Hepatocyte (in vitro differentiated cells): ENCODE measurements around the gene FRMD3. TPM values are rescaled to one million over a fixed set of nuclear protein-coding genes. Genes with fewer than 3 reads are reported as not detected.

ENCODE experiments used
- DNase-seq: peaks from one replicate; pipeline ENCODE4 v3.0.0-alpha.2; 2016; ENCODE audit warnings: low spot score
- H2AFZ ChIP-seq: fragments of 200-600 bp; sonication (generic); 2 replicates; pipeline ENCODE4 v1.6.0; 2016; ENCODE audit warnings: antibody characterized with exemption, mild to moderate bottlenecking
- H3K27ac ChIP-seq: fragments of 200-600 bp; sonication (generic); 2 replicates; pipeline ENCODE4 v1.5.1; 2016; ENCODE audit warnings: mild to moderate bottlenecking
- H3K27me3 ChIP-seq: fragments of 200-600 bp; sonication (generic); 2 replicates; pipeline ENCODE4 v1.6.1; 2016
- H3K36me3 ChIP-seq: fragments of 200-600 bp; sonication (generic); replicated peaks from 2 replicates; pipeline ENCODE4 v1.5.1; 2016; ENCODE audit warnings: low read depth; ENCODE audit not compliant: insufficient read depth
- H3K4me1 ChIP-seq: fragments of 200-600 bp; sonication (generic); 2 replicates; pipeline ENCODE4 v1.5.1; 2016; ENCODE audit warnings: mild to moderate bottlenecking, moderate library complexity; ENCODE audit not compliant: insufficient read depth
- H3K4me2 ChIP-seq: fragments of 200-600 bp; sonication (generic); 2 replicates; pipeline ENCODE4 v1.6.0; 2016
- H3K4me3 ChIP-seq: fragments of 200-600 bp; sonication (generic); 2 replicates; pipeline ENCODE4 v1.5.1; 2016; ENCODE audit warnings: mild to moderate bottlenecking
- H3K79me2 ChIP-seq: fragments of 200-600 bp; sonication (generic); 2 replicates; pipeline ENCODE4 v1.6.0; 2017; ENCODE audit warnings: mild to moderate bottlenecking
- H3K9me2 ChIP-seq: fragments of 200-600 bp; sonication (generic); replicated peaks from 2 replicates; pipeline ENCODE4 v1.6.0; 2017; ENCODE audit warnings: mild to moderate bottlenecking; ENCODE audit not compliant: insufficient read depth
- H3K9me3 ChIP-seq: fragments of 200-600 bp; sonication (generic); 2 replicates; pipeline ENCODE4 v1.5.1; 2016; ENCODE audit warnings: low read depth, mild to moderate bottlenecking
- H4K20me1 ChIP-seq: fragments of 200-600 bp; sonication (generic); 2 replicates; pipeline ENCODE4 v1.6.0; 2016; ENCODE audit warnings: mild to moderate bottlenecking; ENCODE audit not compliant: insufficient read depth, poor library complexity, severe bottlenecking
- EZH2 ChIP-seq: fragments of 200-600 bp; sonication (generic); IDR thresholded peaks from 2 replicates; pipeline ENCODE4 v1.6.1; 2016; ENCODE audit warnings: antibody characterized with exemption, mild to moderate bottlenecking, borderline replicate concordance
- EZH2phosphoT487 ChIP-seq: fragments of 200-600 bp; sonication (generic); IDR thresholded peaks from one replicate; pipeline ENCODE4 v1.6.1; 2018; ENCODE audit warnings: antibody characterized with exemption, mild to moderate bottlenecking, low read depth, moderate library complexity; ENCODE audit not compliant: unreplicated experiment, severe bottlenecking
- WGBS: methylation state at CpG from one replicate; pipeline ENCODE4 v1.1.6; 2016; ENCODE audit warnings: low lambda C conversion rate; ENCODE audit errors: missing lambda C conversion rate; 5-methylcytosine and 5-hydroxymethylcytosine counted together
- polyA plus RNA-seq: library from polyadenylated mRNA; unstranded; fragments of >200 nt; fragmentation: Nextera tagmentation; extraction: Ambion mirVana; gene quantifications from 2 replicates; pipeline ENCODE4 v1.2.1, GENCODE V29; 2016
- total RNA-seq: library from RNA; depleted of rRNA; stranded (reverse); fragments of >200 nt; gene quantifications from 2 replicates; pipeline ENCODE4 v1.2.3, GENCODE V29; 2014
- TF ChIP-seq, protein P1 (sequence below): fragments of 200-600 bp; sonication (generic); IDR thresholded peaks from 2 replicates; pipeline ENCODE4 v1.5.1; 2016; ENCODE audit warnings: antibody characterized with exemption, mild to moderate bottlenecking; ENCODE audit not compliant: poor library complexity

Gene FRMD3
- total and polyA plus RNA-seq, 2 experiments from 2014 or later: 3.9 to 7.0 TPM

DNA sequence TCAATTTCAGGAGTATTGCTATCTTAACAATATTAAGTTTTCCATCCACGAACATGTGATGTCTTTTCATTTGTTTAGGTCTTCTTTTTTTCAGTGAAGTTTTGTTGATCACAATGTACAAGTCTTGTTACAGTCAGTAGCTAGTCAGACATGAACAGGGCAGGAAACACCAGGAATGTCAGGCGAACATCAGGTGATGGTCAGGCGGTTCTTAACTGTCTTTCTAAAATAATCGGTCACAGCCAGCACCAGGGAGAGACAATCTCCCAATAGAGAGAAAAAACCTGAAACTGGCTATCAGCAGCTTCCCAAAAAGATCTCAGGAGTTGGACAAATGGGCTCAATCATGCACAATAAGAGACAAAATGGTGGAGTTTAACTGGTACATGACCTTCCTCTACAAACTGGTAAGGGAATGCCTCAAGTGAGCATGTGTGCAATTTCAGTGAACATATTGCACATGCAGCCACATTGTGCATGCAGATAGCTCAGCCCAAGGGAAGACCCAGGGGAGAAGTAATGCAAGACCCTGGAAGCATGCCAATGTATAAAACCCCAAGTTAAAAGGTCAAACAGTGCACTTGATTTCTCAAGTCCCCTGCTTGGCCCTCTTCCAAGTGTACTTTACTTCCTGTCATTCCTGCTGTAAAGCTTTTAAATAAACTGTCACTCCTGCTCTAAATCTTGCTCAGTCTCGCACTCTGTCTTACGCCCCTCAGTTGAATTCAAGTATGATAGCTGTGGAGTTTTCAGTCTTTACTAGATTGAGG lies 299.1 kb downstream of the FRMD3 start:
- H3K9me3 ChIP-seq: no peaks in the 10 kb centered on the region
- no peak overlapping the region for H3K4me2 ChIP-seq
- H2AFZ ChIP-seq: no peak overlapping the region
- H3K27me3 ChIP-seq: no peaks in the 10 kb centered on the region
- no peaks in the 10 kb centered on the region for H3K9me2 ChIP-seq
- H4K20me1 ChIP-seq: no peaks in the 10 kb centered on the region
- peak; percentile 34 for DNase-seq
- H3K79me2 ChIP-seq: no peaks in the 10 kb centered on the region
- TF ChIP-seq EZH2 (no peak), EZH2phosphoT487 (no peak)
- TF ChIP-seq, protein P1, sequence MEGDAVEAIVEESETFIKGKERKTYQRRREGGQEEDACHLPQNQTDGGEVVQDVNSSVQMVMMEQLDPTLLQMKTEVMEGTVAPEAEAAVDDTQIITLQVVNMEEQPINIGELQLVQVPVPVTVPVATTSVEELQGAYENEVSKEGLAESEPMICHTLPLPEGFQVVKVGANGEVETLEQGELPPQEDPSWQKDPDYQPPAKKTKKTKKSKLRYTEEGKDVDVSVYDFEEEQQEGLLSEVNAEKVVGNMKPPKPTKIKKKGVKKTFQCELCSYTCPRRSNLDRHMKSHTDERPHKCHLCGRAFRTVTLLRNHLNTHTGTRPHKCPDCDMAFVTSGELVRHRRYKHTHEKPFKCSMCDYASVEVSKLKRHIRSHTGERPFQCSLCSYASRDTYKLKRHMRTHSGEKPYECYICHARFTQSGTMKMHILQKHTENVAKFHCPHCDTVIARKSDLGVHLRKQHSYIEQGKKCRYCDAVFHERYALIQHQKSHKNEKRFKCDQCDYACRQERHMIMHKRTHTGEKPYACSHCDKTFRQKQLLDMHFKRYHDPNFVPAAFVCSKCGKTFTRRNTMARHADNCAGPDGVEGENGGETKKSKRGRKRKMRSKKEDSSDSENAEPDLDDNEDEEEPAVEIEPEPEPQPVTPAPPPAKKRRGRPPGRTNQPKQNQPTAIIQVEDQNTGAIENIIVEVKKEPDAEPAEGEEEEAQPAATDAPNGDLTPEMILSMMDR: no peak
- no peaks in the 10 kb centered on the region for H3K4me1 ChIP-seq
- no peak overlapping the region for H3K27ac ChIP-seq
- WGBS: 77% methylated on average over 6 of the region's 6 CpGs
- no peak overlapping the region for H3K4me3 ChIP-seq
- no peaks in the 10 kb centered on the region for H3K36me3 ChIP-seq

- Histone ChIP-seq H3K27me3 (no peaks in the 10 kb centered on the region), H3K9me3 (no peaks in the 10 kb centered on the region), H3K4me1 (no peaks in the 10 kb centered on the region), H3K4me3 (no peak overlapping the region), H3K79me2 (no peaks in the 10 kb centered on the region), H3K27ac (no peak overlapping the region), H2AFZ (no peak overlapping the region), H4K20me1 (no peaks in the 10 kb centered on the region), H3K36me3 (no peaks in the 10 kb centered on the region), H3K4me2 (no peak overlapping the region), H3K9me2 (no peaks in the 10 kb centered on the region)
- 92% methylated on average over 4 of the region's 4 CpGs for WGBS
- TF ChIP-seq EZH2phosphoT487 (no peak), EZH2 (no peak)
- TF ChIP-seq, protein P1: no peak
- DNase-seq: no peak
Observed at GRCh38 chr9:83236029-83236696, 302.0 kb downstream of the FRMD3 start.

- TF ChIP-seq, protein P1: no peak
- TF ChIP-seq EZH2 (no peak), EZH2phosphoT487 (no peak)
- WGBS: 69% methylated on average over 2 of the region's 2 CpGs
Observed at GRCh38 chr9:83235526-83235925, 302.7 kb downstream of the FRMD3 start.

More at GRCh38 chr9:83235526-83235925, 302.7 kb downstream of the FRMD3 start:
- no peaks in the 10 kb centered on the region for H4K20me1 ChIP-seq
- no peaks in the 10 kb centered on the region for H3K27me3 ChIP-seq
- no peaks in the 10 kb centered on the region for H3K4me1 ChIP-seq
- H3K4me2 ChIP-seq: no peak overlapping the region
- no peaks in the 10 kb centered on the region for H3K9me2 ChIP-seq
- no peak for DNase-seq
- no peaks in the 10 kb centered on the region for H3K9me3 ChIP-seq
- no peak overlapping the region for H2AFZ ChIP-seq
- H3K27ac ChIP-seq: no peak overlapping the region
- H3K4me3 ChIP-seq: no peak overlapping the region
- no peaks in the 10 kb centered on the region for H3K36me3 ChIP-seq
- no peaks in the 10 kb centered on the region for H3K79me2 ChIP-seq
